ENCODE data around the gene IQCH.

The IQCH gene

DNA sequence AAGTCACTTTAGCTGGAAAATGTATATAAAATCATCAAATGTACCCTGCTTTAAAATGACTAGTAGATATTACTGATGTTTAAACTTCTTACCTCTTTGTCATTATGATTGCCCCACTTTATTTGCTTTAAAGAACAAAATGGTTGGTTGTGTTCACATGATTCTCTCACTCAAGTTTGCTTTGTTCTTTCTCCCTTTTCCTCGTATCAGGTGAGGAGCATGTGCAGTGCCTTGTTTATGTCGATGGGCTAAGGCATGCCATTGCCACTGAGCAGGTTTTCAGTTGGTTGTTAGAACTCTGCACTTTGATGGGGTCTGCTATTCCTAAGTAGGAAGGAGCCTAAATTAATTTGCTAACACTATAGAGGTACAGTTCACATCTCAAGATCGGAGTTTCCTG, 293.2 kb downstream of the IQCH start:
- H3K4me3 ChIP-seq (ENCODE audit: low read depth, low read length), result no peak overlapping the region
- TF ChIP-seq, protein P1, sequence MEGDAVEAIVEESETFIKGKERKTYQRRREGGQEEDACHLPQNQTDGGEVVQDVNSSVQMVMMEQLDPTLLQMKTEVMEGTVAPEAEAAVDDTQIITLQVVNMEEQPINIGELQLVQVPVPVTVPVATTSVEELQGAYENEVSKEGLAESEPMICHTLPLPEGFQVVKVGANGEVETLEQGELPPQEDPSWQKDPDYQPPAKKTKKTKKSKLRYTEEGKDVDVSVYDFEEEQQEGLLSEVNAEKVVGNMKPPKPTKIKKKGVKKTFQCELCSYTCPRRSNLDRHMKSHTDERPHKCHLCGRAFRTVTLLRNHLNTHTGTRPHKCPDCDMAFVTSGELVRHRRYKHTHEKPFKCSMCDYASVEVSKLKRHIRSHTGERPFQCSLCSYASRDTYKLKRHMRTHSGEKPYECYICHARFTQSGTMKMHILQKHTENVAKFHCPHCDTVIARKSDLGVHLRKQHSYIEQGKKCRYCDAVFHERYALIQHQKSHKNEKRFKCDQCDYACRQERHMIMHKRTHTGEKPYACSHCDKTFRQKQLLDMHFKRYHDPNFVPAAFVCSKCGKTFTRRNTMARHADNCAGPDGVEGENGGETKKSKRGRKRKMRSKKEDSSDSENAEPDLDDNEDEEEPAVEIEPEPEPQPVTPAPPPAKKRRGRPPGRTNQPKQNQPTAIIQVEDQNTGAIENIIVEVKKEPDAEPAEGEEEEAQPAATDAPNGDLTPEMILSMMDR (IDR thresholded peaks at IDR 0.05; ENCODE audit: low read depth, low read length, missing control alignments), result no peak
- DNase-seq (ENCODE audit: low read depth), result no peak

DNA sequence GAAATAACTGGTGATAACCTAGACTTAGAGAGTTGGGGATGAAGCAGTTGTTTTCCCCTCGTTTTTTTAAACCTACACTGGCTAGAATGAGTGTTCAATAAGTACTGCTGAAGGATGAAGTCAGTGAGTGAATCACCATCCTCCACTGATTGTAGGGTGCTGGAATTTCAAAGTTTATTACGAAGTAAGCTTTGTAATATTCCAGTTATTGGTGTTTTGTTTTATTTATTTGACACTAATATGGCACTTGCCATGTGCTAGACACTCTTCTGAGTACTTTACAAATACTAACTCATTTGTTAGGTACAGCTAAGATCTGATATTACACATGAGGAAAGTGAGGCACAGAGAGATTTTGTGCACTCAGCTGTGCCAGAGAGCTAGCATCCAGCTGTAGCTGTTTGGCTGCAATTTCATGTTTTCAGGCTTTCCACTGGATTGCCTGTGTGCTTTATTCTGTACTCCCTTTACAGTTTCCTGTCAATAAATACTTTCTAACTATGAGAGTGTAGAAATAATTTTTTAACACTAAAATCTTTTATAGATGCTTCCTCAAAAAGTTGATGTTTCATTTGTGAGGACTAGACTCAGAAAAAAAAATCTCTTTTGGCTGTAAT, 293.8 kb downstream of the IQCH start:
- TF ChIP-seq, protein P1 (IDR thresholded peaks at IDR 0.05; ENCODE audit: low read depth, low read length, missing control alignments), result no peak
- no peak overlapping the region for H3K4me3 ChIP-seq (ENCODE audit: low read depth, low read length)
- DNase-seq (ENCODE audit: low read depth), result no peak

DNA sequence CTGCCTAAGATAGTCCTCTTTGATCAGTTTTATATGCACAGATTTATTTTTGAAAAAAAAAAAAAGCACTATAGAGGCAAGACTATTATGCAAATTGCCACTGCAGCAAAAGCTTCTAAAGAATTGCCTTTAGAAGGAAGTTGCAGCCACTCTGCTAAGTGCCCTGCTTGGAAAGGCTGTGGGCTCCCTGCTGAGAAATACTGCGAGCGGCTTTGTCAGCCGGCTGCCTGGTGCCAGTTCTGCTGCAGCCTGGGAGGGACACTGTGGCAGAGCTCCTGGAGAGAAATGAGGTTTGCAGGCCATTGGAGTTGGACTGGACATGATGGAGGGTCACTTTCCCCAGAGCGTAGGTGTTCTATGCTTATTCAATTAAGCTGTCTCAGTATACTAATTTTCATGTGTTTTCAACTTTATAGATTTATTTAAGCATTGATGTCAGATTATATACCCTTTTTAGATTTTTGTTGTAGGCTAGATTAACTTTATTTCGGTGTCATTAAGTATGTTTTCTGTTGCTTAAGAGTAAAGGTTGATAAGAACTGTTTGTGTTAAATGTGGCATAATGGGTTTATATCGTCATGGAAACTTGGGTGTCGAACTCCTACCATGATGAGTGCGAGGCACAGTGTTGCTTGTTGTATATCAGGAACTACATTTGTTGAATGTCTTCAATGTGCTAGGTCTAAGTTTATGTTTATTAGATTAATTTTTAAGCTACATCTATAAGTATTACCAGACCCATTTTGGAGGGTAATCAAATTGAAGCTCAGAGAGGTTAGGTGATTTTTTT, 294.5 kb downstream of the IQCH start:
- TF ChIP-seq, protein P1 (IDR thresholded peaks at IDR 0.05; ENCODE audit: low read depth, low read length, missing control alignments), result no peak
- no peak for DNase-seq (ENCODE audit: low read depth)

DNA sequence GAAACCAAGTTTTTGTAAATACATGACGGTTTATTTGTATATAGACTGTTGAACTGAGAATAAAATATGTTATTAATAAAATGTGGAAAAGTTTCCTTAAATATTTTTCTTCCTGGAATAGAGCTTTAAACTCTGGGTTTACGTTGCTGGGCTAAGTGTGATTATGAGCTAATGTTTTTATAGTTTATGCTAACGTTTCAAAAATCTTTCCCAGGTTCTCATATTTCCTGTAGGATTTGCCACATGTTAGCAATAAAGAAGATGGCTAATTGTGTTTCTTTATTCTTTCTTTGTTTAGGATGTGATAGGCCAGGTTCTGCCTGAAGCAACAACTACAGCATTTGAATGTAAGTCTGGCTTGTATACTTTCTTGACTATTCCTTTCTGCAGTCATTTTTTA, 295.1 kb downstream of the IQCH start:
- TF ChIP-seq, protein P1 (IDR thresholded peaks at IDR 0.05; ENCODE audit: low read depth, low read length, missing control alignments), result no peak
- DNase-seq (ENCODE audit: low read depth), result no peak
- H3K4me3 ChIP-seq (ENCODE audit: low read depth, low read length), result no peak overlapping the region

More for the DNA sequence above, 294.5 kb downstream of the IQCH start:
- H3K4me3 ChIP-seq (ENCODE audit: low read depth, low read length), result no peak overlapping the region

DNA sequence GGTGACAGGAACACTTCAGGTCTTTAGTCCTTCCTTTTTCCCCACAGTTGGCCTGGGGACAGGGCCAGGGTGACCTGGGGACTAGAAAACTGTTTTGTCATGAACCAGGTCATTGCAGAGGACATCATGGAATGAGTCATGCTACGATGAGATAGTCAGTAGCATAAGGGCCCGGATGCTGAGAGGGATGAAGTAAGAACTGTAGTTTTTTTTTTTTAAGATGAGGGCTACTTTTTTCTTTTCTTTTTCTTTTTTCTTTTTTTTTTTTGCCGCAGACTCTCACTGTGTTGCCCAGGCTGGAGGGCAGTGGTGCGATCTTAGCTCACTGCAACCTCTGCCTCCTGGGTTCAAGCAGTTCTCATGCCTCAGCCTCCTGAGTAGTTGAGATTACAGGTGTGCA, 295.9 kb downstream of the IQCH start:
- DNase-seq (ENCODE audit: low read depth), result no peak
- TF ChIP-seq, protein P1 (IDR thresholded peaks at IDR 0.05; ENCODE audit: low read depth, low read length, missing control alignments), result no peak

DNA sequence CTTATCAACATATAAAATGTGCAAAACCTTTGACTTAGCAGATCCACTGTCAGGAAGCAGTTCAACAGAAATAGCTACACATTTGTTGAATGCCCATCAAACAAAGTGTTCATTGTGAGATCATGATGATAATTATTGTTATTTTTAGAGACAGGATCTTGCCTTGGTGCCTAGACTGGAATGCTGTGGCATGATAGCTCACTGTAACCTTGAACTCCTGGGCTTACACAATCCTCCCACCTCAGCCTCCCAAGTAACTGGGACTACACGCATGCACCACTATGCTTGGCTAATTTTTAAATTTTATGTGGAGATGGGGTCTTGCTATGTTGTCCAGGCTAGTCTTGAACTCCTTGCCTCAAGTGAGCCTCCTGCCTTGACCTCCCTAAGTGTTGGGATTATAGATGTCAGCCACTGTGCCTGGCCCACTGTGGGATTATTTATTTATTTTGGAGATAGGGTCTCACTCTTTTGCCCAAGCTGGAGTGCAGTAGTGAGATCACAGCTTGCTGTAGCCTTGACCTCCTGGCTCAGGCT, 296.7 kb downstream of the IQCH start:
- TF ChIP-seq, protein P1 (IDR thresholded peaks at IDR 0.05; ENCODE audit: low read depth, low read length, missing control alignments), result no peak
- no peak for DNase-seq (ENCODE audit: low read depth)
- no peak overlapping the region for H3K4me3 ChIP-seq (ENCODE audit: low read depth, low read length)

More for the DNA sequence above, 295.9 kb downstream of the IQCH start:
- no peak overlapping the region for H3K4me3 ChIP-seq (ENCODE audit: low read depth, low read length)
